ENCODE results near the gene STAG3.

STAG3 gene

DNA sequence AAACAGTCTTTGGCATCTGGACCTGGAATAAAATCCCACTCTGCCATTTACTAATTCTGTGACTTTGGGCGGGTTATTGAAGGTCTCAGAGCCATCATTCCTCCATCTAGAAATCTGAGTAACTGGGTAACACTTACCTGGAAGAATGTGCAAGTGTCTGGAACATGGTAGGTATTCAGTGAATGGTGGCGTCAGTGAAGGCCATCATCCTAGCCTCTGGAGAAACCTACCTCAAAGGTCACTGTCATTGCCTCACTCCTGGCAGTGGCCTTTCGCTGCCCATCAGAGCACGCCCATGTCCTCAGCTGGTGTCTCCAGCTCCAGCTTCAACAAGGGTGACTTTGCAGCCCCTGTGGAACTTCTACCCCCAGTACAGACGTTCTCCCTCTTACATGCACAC is 13.8 kb upstream of the STAG3 start:
- DNase-seq (ENCODE audit: low spot score) = no peak
- Histone ChIP-seq H3K36me3 (replicated peaks in 1 of 2; ENCODE audit: control insufficient read depth in 2 of 2, insufficient read depth in 2 of 2, low read length in 2 of 2) (no peaks in the 10 kb centered on the region), H3K9ac (ENCODE audit: low read depth, low read length, poor library complexity) (no peak overlapping the region), H2BK120ac (ENCODE audit: low read depth, low read length) (no peak overlapping the region), H2AK5ac (ENCODE audit: low read depth, low read length) (peak overlapping the region; percentile 68), H3K4ac (ENCODE audit: low read length) (no peak overlapping the region), H3K4me1 (ENCODE audit: control insufficient read depth in 2 of 2, insufficient read depth in 1 of 2, low read depth in 1 of 2, low read length in 2 of 2) (peaks cover 19 to 20% of the 10 kb centered on the region in 2 donors), H3K23ac (ENCODE audit: low read depth, low read length, poor library complexity) (no peak overlapping the region), H3K27me3 (ENCODE audit: control insufficient read depth in 3 of 3, insufficient read depth in 3 of 3, low read depth in 1 of 3, low read length in 3 of 3) (peaks cover 0 to 18% (median 0%) of the 10 kb centered on the region in 3 experiments), H3K9me3 (replicated peaks in 1 of 2; ENCODE audit: control insufficient read depth in 2 of 2, insufficient read depth in 1 of 2, low read depth in 1 of 2, low read length in 2 of 2) (no peaks in the 10 kb centered on the region), H3K18ac (ENCODE audit: low read length) (no peak overlapping the region), H2BK15ac (ENCODE audit: low read length) (no peak overlapping the region), H3K14ac (ENCODE audit: low read length) (no peak overlapping the region), H4K91ac (ENCODE audit: low read depth, low read length, poor library complexity) (no peak overlapping the region), H3K27ac (replicated peaks; ENCODE audit: low read length) (no peak overlapping the region), H3K4me2 (ENCODE audit: insufficient read depth, low read length, poor library complexity, severe bottlenecking) (no peak overlapping the region), H2BK12ac (ENCODE audit: low read length) (no peak overlapping the region), H3K79me1 (ENCODE audit: low read depth, low read length) (no peaks in the 10 kb centered on the region), H2AFZ (ENCODE audit: low read length) (no peak overlapping the region), H3K4me3 (ENCODE audit: low read length in 2 of 2) (no peak overlapping the region), H4K8ac (ENCODE audit: low read depth, low read length) (no peak overlapping the region), H2BK5ac (ENCODE audit: low read length) (no peak overlapping the region)
- no CpG with 5 or more reads among the region's 5 CpGs for WGBS, 2 donors (ENCODE audit: extremely low coverage in 2 of 2, insufficient read length in 2 of 2, insufficient replicate concordance in 1 of 2)

DNA sequence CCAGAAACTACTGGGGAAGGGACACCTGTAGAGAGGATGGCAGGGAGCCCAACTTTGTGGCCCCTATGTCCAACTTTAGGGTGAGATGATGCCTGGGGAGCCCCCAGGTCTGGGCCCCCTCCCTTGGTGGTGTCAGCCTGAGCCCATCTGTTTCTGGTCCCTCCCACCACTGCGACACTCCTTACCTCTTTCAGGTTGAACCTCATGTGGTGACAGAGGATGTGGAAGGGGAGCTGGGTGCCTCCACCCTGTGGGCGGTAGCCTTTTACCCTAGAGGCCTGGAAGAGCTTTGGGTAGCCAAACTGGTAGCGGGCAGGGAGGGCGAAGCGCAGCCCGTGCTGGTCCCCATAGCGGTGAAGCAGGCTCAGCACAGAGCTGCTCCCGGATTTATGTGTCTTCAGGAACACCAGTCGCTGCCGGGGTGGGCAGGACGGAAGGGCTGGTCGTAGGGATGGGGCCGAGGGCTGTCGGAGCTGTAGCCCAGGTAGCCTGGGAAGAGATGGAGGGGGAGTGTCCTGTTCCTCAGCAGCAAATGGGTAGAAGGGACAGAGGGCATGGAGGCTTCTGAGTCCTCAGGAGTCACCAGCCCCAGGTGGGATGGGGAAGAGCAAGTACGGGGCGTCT is 11.3 kb upstream of the STAG3 start:
- Histone ChIP-seq H3K27ac (replicated peaks; ENCODE audit: low read length) (no peak overlapping the region), H2BK120ac (ENCODE audit: low read depth, low read length) (peak overlapping the region; percentile 64), H3K79me1 (ENCODE audit: low read depth, low read length) (no peaks in the 10 kb centered on the region), H3K27me3 (ENCODE audit: control insufficient read depth in 3 of 3, insufficient read depth in 3 of 3, low read depth in 1 of 3, low read length in 3 of 3) (peaks cover 0 to 30% (median 0%) of the 10 kb centered on the region in 3 experiments), H3K23ac (ENCODE audit: low read depth, low read length, poor library complexity) (peak overlapping the region; percentile 51), H3K4me3 (ENCODE audit: low read length in 2 of 2) (no peak overlapping the region), H2AK5ac (ENCODE audit: low read depth, low read length) (peak overlapping the region; percentile 88), H3K4ac (ENCODE audit: low read length) (no peak overlapping the region), H2BK15ac (ENCODE audit: low read length) (peak overlapping the region; percentile 95), H2BK5ac (ENCODE audit: low read length) (no peak overlapping the region), H4K8ac (ENCODE audit: low read depth, low read length) (no peak overlapping the region), H3K9me3 (replicated peaks in 1 of 2; ENCODE audit: control insufficient read depth in 2 of 2, insufficient read depth in 1 of 2, low read depth in 1 of 2, low read length in 2 of 2) (no peaks in the 10 kb centered on the region), H2BK12ac (ENCODE audit: low read length) (no peak overlapping the region), H2AFZ (ENCODE audit: low read length) (no peak overlapping the region), H3K18ac (ENCODE audit: low read length) (peak overlapping the region; percentile 6), H3K4me2 (ENCODE audit: insufficient read depth, low read length, poor library complexity, severe bottlenecking) (no peak overlapping the region), H3K14ac (ENCODE audit: low read length) (no peak overlapping the region), H4K91ac (ENCODE audit: low read depth, low read length, poor library complexity) (no peak overlapping the region), H3K36me3 (replicated peaks in 1 of 2; ENCODE audit: control insufficient read depth in 2 of 2, insufficient read depth in 2 of 2, low read length in 2 of 2) (peaks cover 0 to 17% of the 10 kb centered on the region in 2 donors), H3K4me1 (ENCODE audit: control insufficient read depth in 2 of 2, insufficient read depth in 1 of 2, low read depth in 1 of 2, low read length in 2 of 2) (peaks cover 24% of the 10 kb centered on the region in 2 donors), H3K9ac (ENCODE audit: low read depth, low read length, poor library complexity) (no peak overlapping the region)
- DNase-seq (ENCODE audit: low spot score) = no peak
- no CpG with 5 or more reads among the region's 16 CpGs for WGBS, 2 donors (ENCODE audit: extremely low coverage in 2 of 2, insufficient read length in 2 of 2, insufficient replicate concordance in 1 of 2)

DNA sequence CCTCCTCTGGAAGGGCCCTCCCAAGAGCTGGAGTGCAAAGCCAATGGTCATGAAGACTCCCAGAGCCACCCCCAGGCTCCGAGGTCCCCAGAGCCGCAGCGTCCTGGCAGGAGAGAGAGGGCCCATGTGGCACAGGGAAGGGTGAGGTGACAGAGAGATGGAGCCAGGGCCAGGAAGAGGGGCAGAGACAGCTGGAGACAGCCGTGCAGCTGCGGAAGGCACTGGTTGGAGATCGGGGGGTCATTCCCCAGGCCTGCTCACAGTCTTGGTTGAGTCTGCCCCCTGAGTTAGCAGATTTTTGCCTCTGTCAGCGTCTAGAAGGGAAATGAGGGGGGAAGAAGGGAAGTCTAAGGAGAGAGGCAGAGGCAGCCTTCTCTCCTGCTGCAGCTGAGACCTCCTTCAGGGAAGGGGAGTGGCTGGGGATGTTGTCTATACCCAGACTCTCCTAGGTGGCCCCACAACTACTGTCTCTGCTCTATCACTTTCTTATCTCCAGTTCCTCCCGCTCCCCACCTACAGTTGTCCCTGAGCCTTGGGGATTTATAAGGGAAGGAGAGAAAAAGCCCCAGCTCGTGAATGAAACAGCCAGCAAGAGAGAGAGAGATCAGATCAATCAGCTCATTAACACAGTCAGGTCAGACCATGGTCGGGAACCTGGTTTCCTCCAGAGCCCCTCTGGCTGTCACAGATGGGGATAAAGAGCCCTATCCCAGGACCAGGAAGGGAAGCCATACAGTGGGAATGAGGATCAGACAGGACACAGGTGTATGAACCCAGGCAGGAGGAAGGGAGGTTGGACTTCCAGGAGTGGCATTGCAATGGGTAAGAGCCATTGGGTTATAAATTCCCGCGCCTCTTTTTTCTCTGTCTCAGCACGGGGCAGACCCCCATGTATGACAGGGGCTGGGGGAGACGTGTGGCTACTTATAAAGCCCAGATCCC is 10.5 kb upstream of the STAG3 start:
- no CpG with 5 or more reads among the region's 14 CpGs for WGBS, 2 donors (ENCODE audit: extremely low coverage in 2 of 2, insufficient read length in 2 of 2, insufficient replicate concordance in 1 of 2)
- H3K14ac ChIP-seq (ENCODE audit: low read length) = no peak overlapping the region
- H2BK12ac ChIP-seq (ENCODE audit: low read length) = no peak overlapping the region
- no peak overlapping the region for H4K91ac ChIP-seq (ENCODE audit: low read depth, low read length, poor library complexity)
- H2AFZ ChIP-seq (ENCODE audit: low read length) = peak overlapping the region; percentile 85
- H2BK120ac ChIP-seq (ENCODE audit: low read depth, low read length) = peak overlapping the region; percentile 64
- H3K4me2 ChIP-seq (ENCODE audit: insufficient read depth, low read length, poor library complexity, severe bottlenecking) = peak overlapping the region; percentile 26
- H3K4ac ChIP-seq (ENCODE audit: low read length) = no peak overlapping the region
- H3K79me1 ChIP-seq (ENCODE audit: low read depth, low read length) = peaks cover 2% of the 10 kb centered on the region
- no peak overlapping the region for H3K27ac ChIP-seq (replicated peaks; ENCODE audit: low read length)
- no peak overlapping the region for H4K8ac ChIP-seq (ENCODE audit: low read depth, low read length)
- peaks cover 24 to 28% of the 10 kb centered on the region in 2 donors for H3K4me1 ChIP-seq (ENCODE audit: control insufficient read depth in 2 of 2, insufficient read depth in 1 of 2, low read depth in 1 of 2, low read length in 2 of 2)
- H3K9me3 ChIP-seq (replicated peaks in 1 of 2; ENCODE audit: control insufficient read depth in 2 of 2, insufficient read depth in 1 of 2, low read depth in 1 of 2, low read length in 2 of 2) = no peaks in the 10 kb centered on the region
- peaks cover 0 to 36% (median 0%) of the 10 kb centered on the region in 3 experiments for H3K27me3 ChIP-seq (ENCODE audit: control insufficient read depth in 3 of 3, insufficient read depth in 3 of 3, low read depth in 1 of 3, low read length in 3 of 3)
- no peak for DNase-seq (ENCODE audit: low spot score)
- no peak overlapping the region for H3K9ac ChIP-seq (ENCODE audit: low read depth, low read length, poor library complexity)
- peak overlapping the region; percentile 51 for H3K23ac ChIP-seq (ENCODE audit: low read depth, low read length, poor library complexity)
- no peak overlapping the region for H3K4me3 ChIP-seq (ENCODE audit: low read length in 2 of 2)
- no peak overlapping the region for H2BK5ac ChIP-seq (ENCODE audit: low read length)
- peak overlapping the region; percentile 95 for H2BK15ac ChIP-seq (ENCODE audit: low read length)
- H2AK5ac ChIP-seq (ENCODE audit: low read depth, low read length) = peak overlapping the region; percentile 88
- H3K18ac ChIP-seq (ENCODE audit: low read length) = peak overlapping the region; percentile 6
- peaks cover 0 to 23% of the 10 kb centered on the region in 2 donors for H3K36me3 ChIP-seq (replicated peaks in 1 of 2; ENCODE audit: control insufficient read depth in 2 of 2, insufficient read depth in 2 of 2, low read length in 2 of 2)

DNA sequence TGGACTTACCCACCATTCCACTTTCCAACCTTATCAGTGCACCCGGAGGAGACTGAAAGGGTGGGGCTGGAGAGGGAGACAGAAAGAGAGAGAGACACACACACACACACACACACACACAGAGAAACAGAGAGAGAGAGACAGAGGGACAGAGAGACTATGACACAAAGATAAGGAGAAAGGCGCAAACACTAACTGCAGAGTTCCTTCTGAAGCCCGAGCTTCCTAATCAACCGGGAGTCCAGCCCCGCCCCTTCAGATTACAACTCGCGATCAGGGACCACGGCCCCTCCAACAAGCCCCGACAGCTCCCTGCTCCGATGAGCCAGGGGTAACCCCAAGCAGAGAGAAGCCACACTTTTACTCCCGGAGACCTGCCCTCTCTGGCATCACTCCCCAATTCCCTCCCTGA is 9.8 kb upstream of the STAG3 start:
- H2BK12ac ChIP-seq (ENCODE audit: low read length) = no peak overlapping the region
- H3K36me3 ChIP-seq (replicated peaks in 1 of 2; ENCODE audit: control insufficient read depth in 2 of 2, insufficient read depth in 2 of 2, low read length in 2 of 2) = peaks cover 0 to 23% of the 10 kb centered on the region in 2 donors
- no CpG with 5 or more reads among the region's 11 CpGs for WGBS, 2 donors (ENCODE audit: extremely low coverage in 2 of 2, insufficient read length in 2 of 2, insufficient replicate concordance in 1 of 2)
- H3K27ac ChIP-seq (replicated peaks; ENCODE audit: low read length) = no peak overlapping the region
- H2AFZ ChIP-seq (ENCODE audit: low read length) = peak overlapping the region; percentile 85
- H3K4me1 ChIP-seq (ENCODE audit: control insufficient read depth in 2 of 2, insufficient read depth in 1 of 2, low read depth in 1 of 2, low read length in 2 of 2) = peaks cover 24 to 28% of the 10 kb centered on the region in 2 donors
- H2BK15ac ChIP-seq (ENCODE audit: low read length) = no peak overlapping the region
- H3K9me3 ChIP-seq (replicated peaks in 1 of 2; ENCODE audit: control insufficient read depth in 2 of 2, insufficient read depth in 1 of 2, low read depth in 1 of 2, low read length in 2 of 2) = no peaks in the 10 kb centered on the region
- no peak overlapping the region for H4K8ac ChIP-seq (ENCODE audit: low read depth, low read length)
- H2BK120ac ChIP-seq (ENCODE audit: low read depth, low read length) = no peak overlapping the region
- no peak overlapping the region for H2AK5ac ChIP-seq (ENCODE audit: low read depth, low read length)
- H3K4me3 ChIP-seq (ENCODE audit: low read length in 2 of 2) = peak overlapping the region; percentile 39 to 71
- no peak for DNase-seq (ENCODE audit: low spot score)
- H3K14ac ChIP-seq (ENCODE audit: low read length) = no peak overlapping the region
- H3K18ac ChIP-seq (ENCODE audit: low read length) = peak overlapping the region; percentile 25
- peaks cover 0 to 36% (median 0%) of the 10 kb centered on the region in 3 experiments for H3K27me3 ChIP-seq (ENCODE audit: control insufficient read depth in 3 of 3, insufficient read depth in 3 of 3, low read depth in 1 of 3, low read length in 3 of 3)
- peaks cover 2% of the 10 kb centered on the region for H3K79me1 ChIP-seq (ENCODE audit: low read depth, low read length)
- no peak overlapping the region for H3K4ac ChIP-seq (ENCODE audit: low read length)
- peak overlapping the region; percentile 7 for H3K9ac ChIP-seq (ENCODE audit: low read depth, low read length, poor library complexity)
- H3K23ac ChIP-seq (ENCODE audit: low read depth, low read length, poor library complexity) = no peak overlapping the region
- H4K91ac ChIP-seq (ENCODE audit: low read depth, low read length, poor library complexity) = no peak overlapping the region
- peak overlapping the region; percentile 77 for H3K4me2 ChIP-seq (ENCODE audit: insufficient read depth, low read length, poor library complexity, severe bottlenecking)
- H2BK5ac ChIP-seq (ENCODE audit: low read length) = no peak overlapping the region
